ENCODE measurements around the gene AMBP.

Gene AMBP

DNA sequence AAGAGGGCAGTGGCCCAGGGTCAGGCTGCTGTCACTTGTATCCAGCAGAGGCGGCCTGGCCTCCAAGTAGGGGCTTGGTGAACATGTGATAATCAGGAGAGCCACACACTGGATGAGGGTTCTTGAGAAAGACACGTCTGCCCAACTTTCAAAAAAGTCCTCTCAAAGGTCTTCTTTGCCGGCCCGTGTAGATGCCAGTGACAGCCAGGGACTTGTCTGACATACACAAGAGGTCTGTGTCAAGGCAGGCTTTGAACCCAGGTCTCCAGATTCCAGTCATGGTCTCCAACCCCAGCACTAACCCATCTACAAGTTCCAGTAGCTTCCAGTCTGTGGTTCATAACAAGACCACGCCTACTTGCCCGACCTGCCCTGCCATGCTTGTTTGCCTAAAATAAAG is 7.9 kb upstream of the AMBP start:
- H3K4me1 ChIP-seq (ENCODE audit: insufficient read depth, low read length, severe bottlenecking), result no peaks in the 10 kb centered on the region
- H3F3A ChIP-seq (ENCODE audit: insufficient read depth, low read length), result no peaks in the 10 kb centered on the region
- TF ChIP-seq EZH2 (IDR thresholded peaks at IDR 0.05; ENCODE audit: borderline replicate concordance, low read length), result no peak
- TF ChIP-seq, protein P1, sequence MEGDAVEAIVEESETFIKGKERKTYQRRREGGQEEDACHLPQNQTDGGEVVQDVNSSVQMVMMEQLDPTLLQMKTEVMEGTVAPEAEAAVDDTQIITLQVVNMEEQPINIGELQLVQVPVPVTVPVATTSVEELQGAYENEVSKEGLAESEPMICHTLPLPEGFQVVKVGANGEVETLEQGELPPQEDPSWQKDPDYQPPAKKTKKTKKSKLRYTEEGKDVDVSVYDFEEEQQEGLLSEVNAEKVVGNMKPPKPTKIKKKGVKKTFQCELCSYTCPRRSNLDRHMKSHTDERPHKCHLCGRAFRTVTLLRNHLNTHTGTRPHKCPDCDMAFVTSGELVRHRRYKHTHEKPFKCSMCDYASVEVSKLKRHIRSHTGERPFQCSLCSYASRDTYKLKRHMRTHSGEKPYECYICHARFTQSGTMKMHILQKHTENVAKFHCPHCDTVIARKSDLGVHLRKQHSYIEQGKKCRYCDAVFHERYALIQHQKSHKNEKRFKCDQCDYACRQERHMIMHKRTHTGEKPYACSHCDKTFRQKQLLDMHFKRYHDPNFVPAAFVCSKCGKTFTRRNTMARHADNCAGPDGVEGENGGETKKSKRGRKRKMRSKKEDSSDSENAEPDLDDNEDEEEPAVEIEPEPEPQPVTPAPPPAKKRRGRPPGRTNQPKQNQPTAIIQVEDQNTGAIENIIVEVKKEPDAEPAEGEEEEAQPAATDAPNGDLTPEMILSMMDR (IDR thresholded peaks at IDR 0.05; ENCODE audit: low read length), result no peak
- H4K20me1 ChIP-seq (ENCODE audit: insufficient read depth, low read length), result no peaks in the 10 kb centered on the region
- H3K4me3 ChIP-seq (ENCODE audit: low read depth, low read length, poor library complexity, severe bottlenecking), result no peak overlapping the region
- no peak overlapping the region for H2AFZ ChIP-seq (ENCODE audit: low read length)
- H3K36me3 ChIP-seq (ENCODE audit: insufficient read depth, low read length), result no peaks in the 10 kb centered on the region
- no peaks in the 10 kb centered on the region; the same call in 1 of the 2 replicates for H3K27me3 ChIP-seq (ENCODE audit: insufficient read depth, low read length)
- no peaks in the 10 kb centered on the region for H3K9me2 ChIP-seq (ENCODE audit: low read depth, low read length)
- no peak overlapping the region for H3K4me2 ChIP-seq (ENCODE audit: low read length)
- no peaks in the 10 kb centered on the region for H3K79me2 ChIP-seq (ENCODE audit: insufficient read depth, low read length)
- H3K9me3 ChIP-seq (ENCODE audit: low read length), result no peaks in the 10 kb centered on the region
- H3K27ac ChIP-seq (ENCODE audit: low read depth, low read length, poor library complexity, severe bottlenecking), result no peak overlapping the region
- H3K9ac ChIP-seq (ENCODE audit: low read length), result no peak overlapping the region

DNA sequence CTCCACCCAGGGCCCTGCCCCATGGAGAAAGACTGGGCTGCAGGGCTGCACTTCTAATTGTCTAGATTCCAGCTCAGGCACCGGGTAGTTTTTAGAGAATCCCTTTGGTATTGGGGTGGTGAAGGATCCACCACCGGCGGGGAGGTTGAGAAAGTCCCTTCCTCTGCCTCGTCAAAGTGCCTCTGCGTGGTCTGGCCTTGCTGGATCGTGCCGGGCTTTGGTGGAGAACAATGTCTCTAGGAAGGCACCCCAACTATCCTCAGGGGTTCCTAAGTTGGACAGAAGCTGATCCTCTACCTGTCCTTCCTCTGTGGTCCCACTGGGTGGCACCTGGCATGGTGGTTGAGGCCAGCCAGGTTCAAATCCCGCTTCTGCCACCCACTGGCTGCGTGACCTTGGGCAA is 7.3 kb upstream of the AMBP start:
- no peaks in the 10 kb centered on the region; the same call in 1 of the 2 replicates for H3K27me3 ChIP-seq (ENCODE audit: insufficient read depth, low read length)
- no peaks in the 10 kb centered on the region for H4K20me1 ChIP-seq (ENCODE audit: insufficient read depth, low read length)
- H3K79me2 ChIP-seq (ENCODE audit: insufficient read depth, low read length), result no peaks in the 10 kb centered on the region
- H3K9ac ChIP-seq (ENCODE audit: low read length), result no peak overlapping the region
- H3K9me3 ChIP-seq (ENCODE audit: low read length), result no peaks in the 10 kb centered on the region
- no peak overlapping the region for H3K4me2 ChIP-seq (ENCODE audit: low read length)
- H3K4me1 ChIP-seq (ENCODE audit: insufficient read depth, low read length, severe bottlenecking), result no peaks in the 10 kb centered on the region
- no peaks in the 10 kb centered on the region for H3F3A ChIP-seq (ENCODE audit: insufficient read depth, low read length)
- no peaks in the 10 kb centered on the region for H3K36me3 ChIP-seq (ENCODE audit: insufficient read depth, low read length)
- H3K27ac ChIP-seq (ENCODE audit: low read depth, low read length, poor library complexity, severe bottlenecking), result no peak overlapping the region
- no peaks in the 10 kb centered on the region for H3K9me2 ChIP-seq (ENCODE audit: low read depth, low read length)
- no peak overlapping the region for H3K4me3 ChIP-seq (ENCODE audit: low read depth, low read length, poor library complexity, severe bottlenecking)
- no peak overlapping the region for H2AFZ ChIP-seq (ENCODE audit: low read length)
- no peak for TF ChIP-seq EZH2 (IDR thresholded peaks at IDR 0.05; ENCODE audit: borderline replicate concordance, low read length)
- TF ChIP-seq, protein P1 (IDR thresholded peaks at IDR 0.05; ENCODE audit: low read length), result no peak

DNA sequence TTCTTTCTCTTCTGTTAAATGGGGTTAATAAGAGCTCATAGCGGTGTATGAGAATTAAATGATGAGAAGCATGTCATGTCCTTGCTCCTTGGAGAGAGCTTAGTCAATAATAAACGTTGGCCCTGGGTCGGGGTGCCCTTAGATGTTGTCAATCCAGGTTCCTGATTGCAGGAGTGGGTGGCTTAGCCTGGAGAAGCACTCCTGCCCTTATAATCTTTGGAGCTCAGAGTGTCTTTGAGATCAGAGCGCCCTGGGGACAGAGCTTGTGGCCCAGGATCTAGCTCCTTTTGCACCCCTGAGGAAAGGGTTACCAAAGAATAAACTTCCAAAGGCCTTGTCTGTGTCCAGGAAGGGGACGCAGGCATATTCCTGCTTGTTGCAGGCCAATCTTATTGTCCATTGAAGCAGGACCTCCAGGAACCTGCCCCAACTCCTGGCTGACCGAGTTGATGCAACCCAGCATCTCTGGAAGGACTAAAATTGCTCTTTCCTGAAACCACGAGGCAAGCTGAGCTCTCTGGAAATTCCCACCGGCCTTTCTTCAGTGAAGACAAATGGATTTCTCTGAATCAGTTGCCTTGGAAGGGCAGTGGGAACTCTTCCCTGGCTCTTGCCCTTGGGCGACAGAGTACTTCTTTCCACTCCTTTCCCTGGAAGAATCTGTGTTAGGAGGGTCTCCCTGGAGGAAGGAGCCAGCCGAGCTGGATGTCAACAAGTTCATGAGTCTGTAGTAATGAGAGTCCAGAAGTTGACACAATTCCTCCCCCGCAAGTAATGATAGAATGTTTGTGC is 6.4 kb upstream of the AMBP start:
- no peak overlapping the region for H3K9ac ChIP-seq (ENCODE audit: low read length)
- no peaks in the 10 kb centered on the region for H4K20me1 ChIP-seq (ENCODE audit: insufficient read depth, low read length)
- H3K4me1 ChIP-seq (ENCODE audit: insufficient read depth, low read length, severe bottlenecking), result no peaks in the 10 kb centered on the region
- H3K27ac ChIP-seq (ENCODE audit: low read depth, low read length, poor library complexity, severe bottlenecking), result no peak overlapping the region
- TF ChIP-seq, protein P1 (IDR thresholded peaks at IDR 0.05; ENCODE audit: low read length), result no peak
- TF ChIP-seq EZH2 (IDR thresholded peaks at IDR 0.05; ENCODE audit: borderline replicate concordance, low read length), result no peak
- H3K79me2 ChIP-seq (ENCODE audit: insufficient read depth, low read length), result no peaks in the 10 kb centered on the region
- H3K4me3 ChIP-seq (ENCODE audit: low read depth, low read length, poor library complexity, severe bottlenecking), result no peak overlapping the region
- H3K9me2 ChIP-seq (ENCODE audit: low read depth, low read length), result no peaks in the 10 kb centered on the region
- H3K9me3 ChIP-seq (ENCODE audit: low read length), result no peaks in the 10 kb centered on the region
- no peak overlapping the region for H3K4me2 ChIP-seq (ENCODE audit: low read length)
- H3K36me3 ChIP-seq (ENCODE audit: insufficient read depth, low read length), result no peaks in the 10 kb centered on the region
- H3F3A ChIP-seq (ENCODE audit: insufficient read depth, low read length), result no peaks in the 10 kb centered on the region
- H3K27me3 ChIP-seq (ENCODE audit: insufficient read depth, low read length), result no peaks in the 10 kb centered on the region; the same call in 1 of the 2 replicates
- no peak overlapping the region for H2AFZ ChIP-seq (ENCODE audit: low read length)
